ENCODE data around the gene PXYLP1. TPM values are rescaled to one million over a fixed set of nuclear protein-coding genes. Genes with fewer than 3 reads are reported as not detected.

PXYLP1 gene
- total and polyA plus RNA-seq, 9 of the 15 experiments (the other 6 are each of a cell fraction or from before 2014, with no cell fraction given) = 0.80 to 2.9 (median 1.3) TPM

DNA sequence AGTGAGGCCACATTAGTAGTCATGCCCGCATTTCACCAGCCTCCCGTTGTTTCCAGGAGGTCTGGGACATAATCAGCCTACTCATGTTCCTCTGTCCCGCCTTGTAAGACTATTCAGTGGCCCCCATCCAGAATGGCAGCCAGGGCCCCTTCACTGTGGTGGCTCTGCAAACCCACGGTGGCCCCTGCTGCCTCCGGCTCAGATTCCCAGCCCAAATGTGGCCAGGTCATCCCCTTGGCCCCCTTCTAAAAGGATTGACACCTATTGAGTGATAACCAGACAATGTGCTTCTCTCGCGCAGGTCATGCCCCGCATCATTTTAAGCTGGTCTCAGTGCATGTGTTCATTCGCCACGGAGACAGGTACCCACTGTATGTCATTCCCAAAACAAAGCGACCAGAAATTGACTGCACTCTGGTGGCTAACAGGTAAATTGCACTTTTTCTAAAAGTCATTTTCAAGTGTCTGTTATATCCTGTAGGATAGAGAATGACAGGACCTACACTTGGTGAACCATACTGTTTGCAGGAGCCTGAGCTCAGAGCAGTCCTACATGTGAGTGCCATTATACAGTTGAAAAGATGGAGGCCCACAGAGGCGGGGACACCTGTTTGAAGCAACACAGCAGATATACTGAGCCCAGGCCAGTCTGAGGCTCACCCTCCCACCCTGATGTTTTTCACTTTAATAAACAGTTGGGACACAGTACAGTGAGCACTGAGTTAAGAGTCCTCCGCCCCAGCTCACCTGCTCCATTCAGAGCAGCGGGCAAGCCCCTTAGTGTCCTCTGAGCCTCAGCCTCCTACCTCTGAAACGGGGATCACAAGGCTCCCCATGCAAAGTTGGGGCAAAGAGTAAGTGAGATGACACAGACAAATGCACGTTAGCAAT lies 47.7 kb downstream of the PXYLP1 start:
- no peaks in the 10 kb centered on the region for H3K79me2 ChIP-seq (ENCODE audit: control insufficient read depth, insufficient read depth, low read length)
- in situ Hi-C loops (cut with MboI) = no loop called here
- DNase-seq (ENCODE audit: extremely low read depth in 1 of 4, low spot score in 3 of 4) (peak in 3 of 4 experiments; percentile 23 to 48 (median 32)), FAIRE-seq (peak; percentile 74), ATAC-seq (peak; percentile 89)
- H3K9me3 ChIP-seq (replicated peaks; ENCODE audit: control insufficient read depth, insufficient read depth, low read depth, low read length) = no peaks in the 10 kb centered on the region
- WGBS (ENCODE audit: insufficient coverage, low coverage, missing lambda C conversion rate) = 16% methylated on average over 16 of the region's 16 CpGs
- no peak overlapping the region for H3K4me3 ChIP-seq
- H3K27me3 ChIP-seq (ENCODE audit: control insufficient read depth in 2 of 2, insufficient read depth in 2 of 2, low read length in 2 of 2) = peaks cover 2 to 24% of the 10 kb centered on the region in 2 experiments; a peak in 3 of 5 replicates
- H2AFZ ChIP-seq (ENCODE audit: low read depth, low read length) = no peak overlapping the region
- 0 out of 2 replicates have a peak, but pooled peaks cover 2% of the 10 kb centered on the region for H4K20me1 ChIP-seq (replicated peaks; ENCODE audit: control insufficient read depth, insufficient read depth, low read length)
- intact Hi-C loops (cut with micrococcal nuclease) = loop anchor here (5.0 kb wide), 1 partner anchor 47 kb away; the partner anchor contains the start of gene PXYLP1
- POLR2A ChIA-PET = interaction anchor here (0.7 kb wide), 1 partner anchor 47 kb away, joined by 3 read pairs; no protein-coding TSS in a partner anchor
- TF ChIP-seq MCM3 (IDR thresholded peaks at IDR 0.05) = no peak
- TF ChIP-seq RAD21 (CRISPR knock-in tag; conservative IDR thresholded peaks at IDR 0.05 in 1 of 2, IDR thresholded peaks at IDR 0.05 in 1 of 2) = peak; percentile 41 to 60
- TF ChIP-seq, protein P1, sequence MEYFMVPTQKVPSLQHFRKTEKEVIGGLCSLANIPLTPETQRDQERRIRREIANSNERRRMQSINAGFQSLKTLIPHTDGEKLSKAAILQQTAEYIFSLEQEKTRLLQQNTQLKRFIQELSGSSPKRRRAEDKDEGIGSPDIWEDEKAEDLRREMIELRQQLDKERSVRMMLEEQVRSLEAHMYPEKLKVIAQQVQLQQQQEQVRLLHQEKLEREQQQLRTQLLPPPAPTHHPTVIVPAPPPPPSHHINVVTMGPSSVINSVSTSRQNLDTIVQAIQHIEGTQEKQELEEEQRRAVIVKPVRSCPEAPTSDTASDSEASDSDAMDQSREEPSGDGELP (CRISPR knock-in tag; IDR thresholded peaks at IDR 0.05; ENCODE audit: borderline replicate concordance) = no peak
- no peak for TF ChIP-seq BCL6 (CRISPR knock-in tag; IDR thresholded peaks at IDR 0.05)
- no peak for TF ChIP-seq RCOR1 (IDR thresholded peaks at IDR 0.05; ENCODE audit: borderline replicate concordance in 1 of 2, low read depth in 2 of 2, low read length in 2 of 2)
- TF ChIP-seq CREB1 (IDR thresholded peaks at IDR 0.05) = no peak
- no peak for TF ChIP-seq CREB1 (CRISPR knock-in tag; IDR thresholded peaks at IDR 0.05)
- TF ChIP-seq CEBPB (tag; IDR thresholded peaks at IDR 0.05) = no peak
- 0 out of 2 replicates have a peak, but pooled peaks have one; percentile 35 for TF ChIP-seq SMC3 (conservative IDR thresholded peaks at IDR 0.05; ENCODE audit: insufficient read depth, low read depth, low read length)
- no peak for TF ChIP-seq TRIM28 (IDR thresholded peaks at IDR 0.05)
- no peak for TF ChIP-seq ID3 (CRISPR knock-in tag; IDR thresholded peaks at IDR 0.05)
- TF ChIP-seq ID3 (tag; IDR thresholded peaks at IDR 0.05) = no peak
- TF ChIP-seq, protein P2, sequence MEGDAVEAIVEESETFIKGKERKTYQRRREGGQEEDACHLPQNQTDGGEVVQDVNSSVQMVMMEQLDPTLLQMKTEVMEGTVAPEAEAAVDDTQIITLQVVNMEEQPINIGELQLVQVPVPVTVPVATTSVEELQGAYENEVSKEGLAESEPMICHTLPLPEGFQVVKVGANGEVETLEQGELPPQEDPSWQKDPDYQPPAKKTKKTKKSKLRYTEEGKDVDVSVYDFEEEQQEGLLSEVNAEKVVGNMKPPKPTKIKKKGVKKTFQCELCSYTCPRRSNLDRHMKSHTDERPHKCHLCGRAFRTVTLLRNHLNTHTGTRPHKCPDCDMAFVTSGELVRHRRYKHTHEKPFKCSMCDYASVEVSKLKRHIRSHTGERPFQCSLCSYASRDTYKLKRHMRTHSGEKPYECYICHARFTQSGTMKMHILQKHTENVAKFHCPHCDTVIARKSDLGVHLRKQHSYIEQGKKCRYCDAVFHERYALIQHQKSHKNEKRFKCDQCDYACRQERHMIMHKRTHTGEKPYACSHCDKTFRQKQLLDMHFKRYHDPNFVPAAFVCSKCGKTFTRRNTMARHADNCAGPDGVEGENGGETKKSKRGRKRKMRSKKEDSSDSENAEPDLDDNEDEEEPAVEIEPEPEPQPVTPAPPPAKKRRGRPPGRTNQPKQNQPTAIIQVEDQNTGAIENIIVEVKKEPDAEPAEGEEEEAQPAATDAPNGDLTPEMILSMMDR (IDR thresholded peaks at IDR 0.05 in 2 of 3, conservative IDR thresholded peaks at IDR 0.05 in 1 of 3; ENCODE audit: insufficient read depth in 2 of 3, low read depth in 1 of 3, low read length in 3 of 3) = peak; percentile 69 to 77 (median 70)
- no peak for TF ChIP-seq ZBTB43 (CRISPR knock-in tag; IDR thresholded peaks at IDR 0.05)
- BruUV-seq (replicated peaks) = no TSS peak
- H3K36me3 ChIP-seq (ENCODE audit: control insufficient read depth, insufficient read depth, low read length) = no peaks in the 10 kb centered on the region
- H3K9me1 ChIP-seq (ENCODE audit: control insufficient read depth, insufficient read depth, low read length) = no peaks in the 10 kb centered on the region
- no peak overlapping the region for H3K27ac ChIP-seq (ENCODE audit: extremely low read depth, low read depth, low read length)
- CTCF ChIA-PET (ENCODE audit: low intra/inter-chr PET ratio) = no interaction called here
- no peaks in the 10 kb centered on the region; a peak in 2 of 5 replicates for H3K4me1 ChIP-seq (replicated peaks in 1 of 2; ENCODE audit: control insufficient read depth in 2 of 2, insufficient read depth in 2 of 2, low read length in 2 of 2)
- no peak overlapping the region for H3K9ac ChIP-seq (ENCODE audit: insufficient read depth in 1 of 2, low read depth in 2 of 2, low read length in 2 of 2)
- no peak overlapping the region for H3K4me2 ChIP-seq (ENCODE audit: insufficient read depth, low read length)

All from K562 (cell line).